Ascending aorta (tissue), 2 donors: ENCODE measurements around the gene RAB5A. TPM values are rescaled to one million over a fixed set of nuclear protein-coding genes. Genes with fewer than 3 reads are reported as not detected.
A peak's percentile ranks its signal among the peaks of the same experiment; 100 is the strongest.
"Not testable (repeated sequence)": the region's sequence is repeated elsewhere in the genome, so short reads cannot be mapped to it uniquely, and the experiment has no call there.

Experiments used
- DNase-seq, 2 donors: peaks; one replicate each; pipeline ENCODE4 v3.0.0-alpha.2; 2019; ENCODE audit warnings: low spot score in 2 of 2
- H3K27ac ChIP-seq, 2 donors: fragments of 200-600 bp; sonication (generic); one replicate each; pipeline ENCODE4 v1.5.1; 2016 to 2017; ENCODE audit warnings: mild to moderate bottlenecking in 1 of 2
- H3K27me3 ChIP-seq: fragments of 200-600 bp; sonication (generic); one replicate; pipeline ENCODE4 v1.5.1; 2017
- H3K36me3 ChIP-seq, 2 donors: fragments of 200-600 bp; sonication (generic); one replicate each; pipeline ENCODE4 v1.5.1; 2016
- H3K4me1 ChIP-seq, 2 donors: fragments of 200-600 bp; sonication (generic); one replicate each; pipeline ENCODE4 v1.5.1; 2016 to 2017; ENCODE audit warnings: mild to moderate bottlenecking in 1 of 2
- H3K4me3 ChIP-seq, 2 donors: fragments of 200-600 bp; sonication (generic); one replicate each; pipeline ENCODE4 v1.5.1; 2016 to 2017; ENCODE audit warnings: mild to moderate bottlenecking in 1 of 2
- H3K9me3 ChIP-seq, 2 donors: fragments of 200-600 bp; sonication (generic); one replicate each; pipeline ENCODE4 v1.5.1; 2016
- intact Hi-C: fragments of 100-400 bp; cut with DNase I; formaldehyde crosslinking; loops from one replicate; pipeline ENCODE4 v1.15.1; 2023
- total RNA-seq: library from RNA; depleted of rRNA; stranded (reverse); fragments of >200 nt; gene quantifications from one replicate; pipeline ENCODE4 v1.1.0, GENCODE V29; 2016
- TF ChIP-seq, protein P1 (sequence below), 3 experiments: fragments of 200-600 bp in 2 of 3; fragments of 450-650 bp in 1 of 3; sonication (generic) in 2 of 3; IDR thresholded peaks; one replicate each; pipeline ENCODE4 v1.5.1; 2016 to 2019; ENCODE audit warnings: antibody characterized with exemption in 3 of 3, mild to moderate bottlenecking in 1 of 3, moderate library complexity in 1 of 3

RAB5A gene
- total RNA-seq, 1 donor from 2014 or later: 54.9 TPM

- TF ChIP-seq, protein P1, sequence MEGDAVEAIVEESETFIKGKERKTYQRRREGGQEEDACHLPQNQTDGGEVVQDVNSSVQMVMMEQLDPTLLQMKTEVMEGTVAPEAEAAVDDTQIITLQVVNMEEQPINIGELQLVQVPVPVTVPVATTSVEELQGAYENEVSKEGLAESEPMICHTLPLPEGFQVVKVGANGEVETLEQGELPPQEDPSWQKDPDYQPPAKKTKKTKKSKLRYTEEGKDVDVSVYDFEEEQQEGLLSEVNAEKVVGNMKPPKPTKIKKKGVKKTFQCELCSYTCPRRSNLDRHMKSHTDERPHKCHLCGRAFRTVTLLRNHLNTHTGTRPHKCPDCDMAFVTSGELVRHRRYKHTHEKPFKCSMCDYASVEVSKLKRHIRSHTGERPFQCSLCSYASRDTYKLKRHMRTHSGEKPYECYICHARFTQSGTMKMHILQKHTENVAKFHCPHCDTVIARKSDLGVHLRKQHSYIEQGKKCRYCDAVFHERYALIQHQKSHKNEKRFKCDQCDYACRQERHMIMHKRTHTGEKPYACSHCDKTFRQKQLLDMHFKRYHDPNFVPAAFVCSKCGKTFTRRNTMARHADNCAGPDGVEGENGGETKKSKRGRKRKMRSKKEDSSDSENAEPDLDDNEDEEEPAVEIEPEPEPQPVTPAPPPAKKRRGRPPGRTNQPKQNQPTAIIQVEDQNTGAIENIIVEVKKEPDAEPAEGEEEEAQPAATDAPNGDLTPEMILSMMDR (IDR thresholded peaks at IDR 0.05): no peak
- peak overlapping the region; percentile 94 to 99 for H3K4me3 ChIP-seq
- no peak for DNase-seq
- intact Hi-C loops: loop anchor here (5.0 to 10.0 kb wide), 3 partner anchors 364 to 1523 kb away; partner anchors contain the start of gene SATB1
- H3K36me3 ChIP-seq: peaks cover 0 to 8% of the 10 kb centered on the region in 2 donors
- no peaks in the 10 kb centered on the region for H3K9me3 ChIP-seq
- no peaks in the 10 kb centered on the region for H3K27me3 ChIP-seq
- H3K27ac ChIP-seq: peak overlapping the region; percentile 100
- peaks cover 10 to 21% of the 10 kb centered on the region in 2 donors for H3K4me1 ChIP-seq
Observed at GRCh38 chr3:19948226-19948591, 1.3 kb downstream of the RAB5A start.

GRCh38 chr3:19950316-19950715 lies 3.4 kb downstream of the RAB5A start:
- TF ChIP-seq, protein P1 (IDR thresholded peaks at IDR 0.05): no peak
- intact Hi-C loops: no loop called here
- Histone ChIP-seq H3K9me3 (no peaks in the 10 kb centered on the region), H3K36me3 (peaks cover 4 to 17% of the 10 kb centered on the region in 2 donors), H3K4me3 (no peak overlapping the region), H3K27ac (no peak overlapping the region), H3K4me1 (peaks cover 10 to 24% of the 10 kb centered on the region in 2 donors), H3K27me3 (no peaks in the 10 kb centered on the region)
- DNase-seq: no peak

DNA sequence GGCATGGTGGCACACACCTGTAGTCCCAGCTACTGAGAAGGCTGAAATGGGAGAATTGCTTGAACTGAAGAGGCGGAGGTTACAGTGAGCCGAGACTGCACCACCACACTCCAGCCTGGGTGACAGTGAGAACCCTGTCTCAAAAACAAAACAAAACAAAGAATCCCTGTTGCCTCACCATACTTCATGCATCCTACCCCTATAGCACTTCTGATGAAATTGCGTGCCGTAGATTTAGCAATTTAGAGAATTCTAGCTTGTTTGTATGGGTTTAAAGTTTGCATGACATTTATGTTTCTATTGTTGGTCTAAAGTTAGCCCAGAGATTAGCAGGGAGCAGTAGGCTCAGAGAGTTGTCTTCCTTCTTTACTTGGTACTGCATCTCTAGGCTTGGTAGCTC lies 7.8 kb downstream of the RAB5A start:
- Histone ChIP-seq H3K36me3 (peaks cover 16 to 30% of the 10 kb centered on the region in 2 donors), H3K4me1 (peaks cover 0 to 14% of the 10 kb centered on the region in 2 donors), H3K9me3 (no peaks in the 10 kb centered on the region), H3K27ac (no peak overlapping the region), H3K4me3 (no peak overlapping the region), H3K27me3 (no peaks in the 10 kb centered on the region)
- TF ChIP-seq, protein P1 (IDR thresholded peaks at IDR 0.05): no peak
- DNase-seq: no peak
- intact Hi-C loops: loop anchor here (5.0 kb wide), 1 partner anchor 228 kb away; no protein-coding TSS in a partner anchor

DNA sequence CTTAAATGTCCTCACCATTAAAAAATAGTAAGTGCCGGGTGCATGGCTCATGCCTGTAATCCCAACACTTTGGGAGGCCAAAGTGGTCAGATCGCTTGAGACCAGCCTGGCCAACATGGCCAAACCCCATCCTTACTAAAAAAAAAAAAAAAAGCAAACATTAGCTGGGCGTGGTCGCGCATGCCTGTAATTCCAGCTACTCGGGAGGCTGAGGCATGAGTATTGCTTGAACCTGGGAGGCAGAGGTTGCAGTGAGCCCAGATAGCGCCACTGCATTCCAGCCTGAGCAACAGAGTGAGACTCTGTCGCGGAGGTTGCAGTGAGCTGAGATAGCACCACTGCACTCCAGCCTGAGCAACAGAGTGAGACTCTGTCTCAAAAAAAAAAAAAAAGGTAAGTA lies 10.5 kb downstream of the RAB5A start:
- H3K27ac ChIP-seq, H3K27me3 ChIP-seq, H3K9me3 ChIP-seq, DNase-seq, H3K4me3 ChIP-seq, H3K4me1 ChIP-seq: not testable (repeated sequence)
- peaks cover 16 to 27% of the 10 kb centered on the region in 2 donors for H3K36me3 ChIP-seq
- intact Hi-C loops: loop anchor here (5.0 kb wide), 1 partner anchor 225 kb away; no protein-coding TSS in a partner anchor

DNA sequence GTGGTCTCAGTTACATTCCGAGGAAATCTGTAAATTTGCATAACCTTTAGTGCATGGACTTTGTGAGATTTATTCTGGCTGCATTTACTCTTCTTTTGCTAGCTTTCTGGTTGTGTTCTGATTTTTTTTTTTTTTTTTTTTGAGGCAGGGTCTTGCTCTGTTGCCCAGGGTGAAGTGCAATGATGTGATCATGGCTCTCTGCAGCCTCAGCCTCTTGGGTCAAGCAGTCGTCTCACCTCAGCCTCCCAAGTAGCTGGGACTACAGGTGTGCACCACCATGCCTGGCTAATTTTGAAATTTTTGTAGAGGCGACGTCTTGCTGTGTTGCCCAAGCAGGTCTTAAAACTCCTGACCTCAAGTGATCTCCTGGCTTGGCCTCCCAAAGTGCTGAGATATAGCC lies 12.6 kb downstream of the RAB5A start:
- Histone ChIP-seq H3K4me1 (peaks cover 0 to 3% of the 10 kb centered on the region in 2 donors), H3K36me3 (peaks cover 16% of the 10 kb centered on the region in 2 donors), H3K9me3 (no peaks in the 10 kb centered on the region), H3K4me3 (no peak overlapping the region), H3K27ac (no peak overlapping the region), H3K27me3 (no peaks in the 10 kb centered on the region)
- TF ChIP-seq, protein P1 (IDR thresholded peaks at IDR 0.05): no peak
- no peak for DNase-seq
- intact Hi-C loops: loop anchor here (5.0 kb wide), 1 partner anchor 223 kb away; no protein-coding TSS in a partner anchor

DNA sequence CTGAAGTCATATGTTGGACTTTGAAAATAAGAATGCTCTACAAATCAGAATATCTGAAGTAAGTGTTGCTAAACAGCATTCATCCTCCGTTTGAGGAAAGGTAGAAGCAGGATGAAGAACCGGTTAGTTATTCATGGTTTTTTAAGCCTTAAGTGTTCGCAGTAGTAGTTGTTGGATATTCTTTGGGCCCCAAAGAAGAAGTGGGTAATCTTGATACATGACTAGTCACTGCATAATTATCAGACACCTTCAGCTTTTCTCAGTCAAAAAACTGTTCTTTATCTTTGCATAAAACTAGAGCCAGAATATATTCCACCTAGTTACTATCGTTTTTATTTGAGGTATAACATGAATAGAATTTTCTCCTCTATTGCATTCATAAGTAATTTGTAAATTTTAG lies 13.8 kb downstream of the RAB5A start:
- no peak overlapping the region for H3K27ac ChIP-seq
- H3K4me1 ChIP-seq: no peaks in the 10 kb centered on the region
- H3K4me3 ChIP-seq: no peak overlapping the region
- H3K9me3 ChIP-seq: no peaks in the 10 kb centered on the region
- no peak for DNase-seq
- no peaks in the 10 kb centered on the region for H3K27me3 ChIP-seq
- H3K36me3 ChIP-seq: peaks cover 10% of the 10 kb centered on the region in 2 donors
- TF ChIP-seq, protein P1 (IDR thresholded peaks at IDR 0.05): no peak
- intact Hi-C loops: no loop called here
